ENCODE results near the gene CATSPER1. TPM values are rescaled to one million over a fixed set of nuclear protein-coding genes. Genes with fewer than 3 reads are reported as not detected.

Gene CATSPER1
- total and polyA plus RNA-seq, 2 donors (not counting 3 experiments of a cell fraction or from before 2014, with no cell fraction given), result 0.68 to 1.0 TPM

- DNase-seq (ENCODE audit: low read depth, low spot score), result no peak
- H4K20me1 ChIP-seq (replicated peaks; ENCODE audit: control insufficient read depth, extremely low read depth, insufficient read depth, low read length), result no peaks in the 10 kb centered on the region
- H3K36me3 ChIP-seq (ENCODE audit: control insufficient read depth in 2 of 2, extremely low read depth in 1 of 2, insufficient read depth in 2 of 2, low read length in 2 of 2), result peaks cover 18 to 23% of the 10 kb centered on the region in 2 experiments
- no peak overlapping the region for H3K4me2 ChIP-seq (ENCODE audit: insufficient read depth, low read length)
- peaks cover 23% of the 10 kb centered on the region for H3K79me2 ChIP-seq (ENCODE audit: control insufficient read depth, insufficient read depth, low read length)
- H3K4me1 ChIP-seq (ENCODE audit: control insufficient read depth, extremely low read depth, insufficient read depth, low read length), result peaks cover 3% of the 10 kb centered on the region
- FAIRE-seq, result no peak
- TF ChIP-seq MAX (IDR thresholded peaks at IDR 0.05; ENCODE audit: insufficient read depth, insufficient read length) (no peak), EZH2 (IDR thresholded peaks at IDR 0.05; ENCODE audit: borderline replicate concordance, low read depth, low read length, severe bottlenecking) (no peak), GATA2 (IDR thresholded peaks at IDR 0.05; ENCODE audit: insufficient read depth, insufficient read length, low read depth, low read length) (no peak), MYC (IDR thresholded peaks at IDR 0.05; ENCODE audit: low read depth, low read length) (no peak), JUN (IDR thresholded peaks at IDR 0.05; ENCODE audit: borderline replicate concordance, insufficient read depth, insufficient read length, low read depth) (no peak), FOS (IDR thresholded peaks at IDR 0.05; ENCODE audit: borderline replicate concordance, insufficient read depth, low read length) (no peak), POLR2A (IDR thresholded peaks at IDR 0.05; ENCODE audit: low read depth, low read length) (no peak), POLR2AphosphoS5 (IDR thresholded peaks at IDR 0.05; ENCODE audit: insufficient read depth, low read depth, low read length) (no peak), CTCF (IDR thresholded peaks at IDR 0.05; ENCODE audit: extremely low read depth in 1 of 2, insufficient read depth in 1 of 2, low read depth in 1 of 2, low read length in 2 of 2) (no peak)
- CTCF ChIA-PET, result interaction anchor here (1.0 to 1.2 kb wide), 2 partner anchors 47 to 217 kb away, joined by 3 to 5 read pairs; no protein-coding TSS in a partner anchor
- no peaks in the 10 kb centered on the region for H3K9me3 ChIP-seq (replicated peaks; ENCODE audit: control insufficient read depth, insufficient read depth, low read length)
- POLR2A ChIA-PET, result no interaction called here
- H2AFZ ChIP-seq (ENCODE audit: low read depth, low read length), result no peak overlapping the region
- H3K27me3 ChIP-seq (ENCODE audit: control insufficient read depth in 2 of 2, insufficient read depth in 2 of 2, low read length in 2 of 2), result no peaks in the 10 kb centered on the region
- intact Hi-C loops (cut with micrococcal nuclease), result no loop called here
- BruUV-seq (replicated peaks), result no TSS peak
- H3K4me3 ChIP-seq (replicated peaks in 1 of 3; ENCODE audit: insufficient read depth in 1 of 3, low read depth in 1 of 3, low read length in 3 of 3), result no peak overlapping the region
- no peaks in the 10 kb centered on the region for H3K9me1 ChIP-seq (replicated peaks; ENCODE audit: control insufficient read depth, extremely low read depth, insufficient read depth, low read length)
- no peak overlapping the region for H3K27ac ChIP-seq (ENCODE audit: insufficient read depth, low read depth, low read length)
- H3K9ac ChIP-seq (replicated peaks; ENCODE audit: extremely low read depth, insufficient read depth, low read length), result no peak overlapping the region
- dilution Hi-C loops (cut with MboI; ENCODE audit: extremely low pct_ligation_motif_present, low sequenced_read_pairs), result no loop called here
Observed at GRCh38 chr11:65997286-65997685, 29.0 kb downstream of the CATSPER1 start.

All from endothelial cell of umbilical vein (primary cell).